Pulmonary artery endothelial cell (primary cell): Measurements from ENCODE around the gene POMT2. TPM values are rescaled to one million over a fixed set of nuclear protein-coding genes. Genes with fewer than 3 reads are reported as not detected.
A peak's percentile ranks its signal among the peaks of the same experiment; 100 is the strongest.
"Not testable (repeated sequence)": the region's sequence is repeated elsewhere in the genome, so short reads cannot be mapped to it uniquely, and the experiment has no call there.

Experiments
- DNase-seq: peaks from one replicate; pipeline ENCODE4 v3.0.0-alpha.2; 2011; ENCODE audit warnings: low read depth, low spot score
- total RNA-seq: library from RNA; depleted of rRNA; stranded (reverse); fragments of >200 nt; gene quantifications from 2 replicates; pipeline ENCODE4 v1.2.3, GENCODE V29; 2014

The POMT2 gene
- total RNA-seq, 1 donor from 2014 or later = 8.6 TPM

GRCh38 chr14:77324816-77325745, 4.4 kb upstream of the POMT2 start:
- no peak for DNase-seq

- DNase-seq = no peak
These were observed 3.6 kb upstream of the POMT2 start for GRCh38 chr14:77324289-77324688.

- no peak for DNase-seq
These were observed 2.9 kb upstream of the POMT2 start for GRCh38 chr14:77323571-77323970.

GRCh38 chr14:77322951-77323350, 2.3 kb upstream of the POMT2 start:
- no peak for DNase-seq

GRCh38 chr14:77322250-77322902, 1.7 kb upstream of the POMT2 start:
- no peak for DNase-seq

- no peak for DNase-seq
These were observed 1.3 kb downstream of the POMT2 start for GRCh38 chr14:77319422-77319821.

GRCh38 chr14:77318756-77319155, 1.9 kb downstream of the POMT2 start:
- not testable (repeated sequence) for DNase-seq

GRCh38 chr14:77318006-77318553, 2.6 kb downstream of the POMT2 start:
- no peak for DNase-seq

- no peak for DNase-seq
These were observed 3.8 kb downstream of the POMT2 start for GRCh38 chr14:77316872-77317301.

GRCh38 chr14:77316195-77316505, 4.5 kb downstream of the POMT2 start:
- no peak for DNase-seq

- no peak for DNase-seq
These were observed 5.9 kb downstream of the POMT2 start for GRCh38 chr14:77314539-77315457.

GRCh38 chr14:77314043-77314442, 6.6 kb downstream of the POMT2 start:
- no peak for DNase-seq

GRCh38 chr14:77313371-77313770, 7.3 kb downstream of the POMT2 start:
- no peak for DNase-seq

- no peak for DNase-seq
These were observed 9.5 kb downstream of the POMT2 start for GRCh38 chr14:77311217-77311616.

GRCh38 chr14:77310026-77310425, 10.7 kb downstream of the POMT2 start:
- no peak for DNase-seq

GRCh38 chr14:77309131-77309530, 11.6 kb downstream of the POMT2 start:
- no peak for DNase-seq

- no peak for DNase-seq
These were observed 13.7 kb downstream of the POMT2 start for GRCh38 chr14:77306851-77307496.

- DNase-seq = no peak
These were observed 14.3 kb downstream of the POMT2 start for GRCh38 chr14:77306416-77306815.

- DNase-seq = no peak
These were observed 15.0 kb downstream of the POMT2 start for GRCh38 chr14:77305696-77306095.

- peak; percentile 88 for DNase-seq
These were observed 17.1 kb downstream of the POMT2 start for GRCh38 chr14:77303417-77304156.
